PC-3 (cell line): ENCODE measurements around the gene CCDC88B. TPM values are rescaled to one million over a fixed set of nuclear protein-coding genes. Genes with fewer than 3 reads are reported as not detected.

Source experiments
- ATAC-seq: fragments of 200-7000 bp; cut with Tn5 transposase; 2 replicates; pipeline ENCODE4 v1.9.1; 2020; ENCODE audit warnings: mild to moderate bottlenecking, moderate library complexity
- BruUV-seq: library from RNA; stranded (reverse); fragments of 400-500 nt; replicated peaks from 2 replicates; lab custom pipeline; 2021; lab: Mats Ljungman, UMichigan
- CTCF ChIA-PET: fragments of 300-600 bp; sonication (Branson Sonifier 250); formaldehyde crosslinking; loops from one replicate; lab custom pipeline; 2022; ENCODE audit warnings: antibody characterized with exemption; lab: Charles Lee
- POLR2A ChIA-PET: fragments of 300-600 bp; sonication (Branson Sonifier 250); formaldehyde crosslinking; loops from one replicate; lab custom pipeline; 2022; ENCODE audit warnings: antibody characterized with exemption; ENCODE audit not compliant: unreplicated experiment; lab: Charles Lee
- DNase-seq: peaks from one replicate; pipeline ENCODE4 v3.0.0-alpha.2; 2015
- H2AFZ ChIP-seq: fragments of 300-600 bp; sonication (generic); 2 replicates; pipeline ENCODE4 v1.6.0; 2016; ENCODE audit warnings: antibody characterized with exemption, low read length
- H3F3A ChIP-seq: fragments of 300-600 bp; sonication (generic); one replicate; pipeline ENCODE4 v1.6.0; 2017; ENCODE audit warnings: antibody characterized with exemption, low read length, control low read depth, mild to moderate bottlenecking; ENCODE audit not compliant: unreplicated experiment
- H3K27ac ChIP-seq: fragments of 300-600 bp; sonication (generic); 2 replicates; pipeline ENCODE4 v1.5.1; 2016; ENCODE audit warnings: mild to moderate bottlenecking, low read length
- H3K27me3 ChIP-seq: fragments of 300-600 bp; sonication (generic); 2 replicates; pipeline ENCODE4 v1.6.1; 2016; ENCODE audit warnings: low read length, mixed read lengths
- H3K36me3 ChIP-seq: fragments of 300-600 bp; sonication (generic); 2 replicates; pipeline ENCODE4 v1.6.1; 2016; ENCODE audit warnings: low read depth, mixed run types, low read length, mixed read lengths
- H3K4me1 ChIP-seq: fragments of 300-600 bp; sonication (generic); 2 replicates; pipeline ENCODE4 v1.5.1; 2016; ENCODE audit warnings: low read length; ENCODE audit not compliant: insufficient read depth
- H3K4me2 ChIP-seq: fragments of 300-600 bp; sonication (generic); 2 replicates; pipeline ENCODE4 v1.6.0; 2016; ENCODE audit warnings: low read length
- H3K4me3 ChIP-seq: fragments of 300-600 bp; sonication (generic); 2 replicates; pipeline ENCODE4 v1.5.1; 2016; ENCODE audit warnings: mild to moderate bottlenecking, low read length, mixed read lengths
- H3K79me2 ChIP-seq: fragments of 300-600 bp; sonication (generic); 2 replicates; pipeline ENCODE4 v1.6.1; 2017; ENCODE audit warnings: low read length, mixed read lengths
- H3K9ac ChIP-seq: fragments of 300-600 bp; sonication (generic); 2 replicates; pipeline ENCODE4 v1.6.0; 2016; ENCODE audit warnings: mild to moderate bottlenecking, low read length
- H3K9me2 ChIP-seq: fragments of 300-600 bp; sonication (generic); replicated peaks from 2 replicates; pipeline ENCODE4 v1.6.1; 2016; ENCODE audit warnings: mixed run types, low read length, mixed read lengths
- H3K9me3 ChIP-seq: fragments of 300-600 bp; sonication (generic); 2 replicates; pipeline ENCODE4 v1.6.1; 2016; ENCODE audit warnings: low read length, mixed read lengths
- H4K20me1 ChIP-seq: fragments of 300-600 bp; sonication (generic); 2 replicates; pipeline ENCODE4 v1.6.1; 2016; ENCODE audit warnings: low read length, mixed read lengths
- EZH2 ChIP-seq: fragments of 300-600 bp; sonication (generic); IDR thresholded peaks from one replicate; pipeline ENCODE4 v1.6.1; 2017; ENCODE audit warnings: antibody characterized with exemption, mild to moderate bottlenecking, low read length; ENCODE audit not compliant: unreplicated experiment
- EZH2phosphoT487 ChIP-seq: fragments of 300-600 bp; sonication (generic); IDR thresholded peaks from 2 replicates; pipeline ENCODE4 v1.6.1; 2018; ENCODE audit warnings: mild to moderate bottlenecking, antibody characterized with exemption, low read length, borderline replicate concordance
- intact Hi-C: fragments of 100-400 bp; cut with micrococcal nuclease; formaldehyde crosslinking; loops from 2 replicates; pipeline ENCODE4 v1.9.0; 2023
- total RNA-seq: library from RNA; depleted of rRNA; stranded (reverse); fragments of >200 nt; gene quantifications from 2 replicates; pipeline ENCODE4 v1.2.3, GENCODE V29; 2014
- TF ChIP-seq, protein P1 (sequence below): fragments of 300-600 bp; sonication (generic); conservative IDR thresholded peaks from 2 replicates; pipeline ENCODE4 v1.5.1; 2017; ENCODE audit warnings: antibody characterized with exemption, low read depth, mild to moderate bottlenecking, low read length

The CCDC88B gene
- total RNA-seq, 1 experiment from 2014 or later: 21.0 TPM

DNA sequence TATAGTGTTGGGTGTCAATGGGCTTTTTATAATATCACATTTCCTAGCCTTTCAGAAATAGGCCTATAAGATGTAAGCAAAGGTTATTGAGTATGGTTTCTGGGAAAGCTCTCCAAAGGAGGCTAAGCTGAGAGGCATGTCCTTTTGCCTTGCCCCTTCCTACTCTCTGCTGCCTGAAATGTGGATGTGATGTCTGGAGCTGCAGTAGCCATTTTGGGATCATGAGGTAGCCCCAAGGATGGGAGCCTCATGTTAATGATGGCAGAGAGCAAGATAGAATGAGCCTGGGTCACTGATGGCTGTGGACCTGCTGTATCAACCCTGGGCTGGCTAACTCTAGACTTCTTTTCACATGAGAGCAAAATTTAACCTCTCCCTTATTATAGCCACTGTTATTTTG lies 47.9 kb downstream of the CCDC88B start:
- no peak for DNase-seq
- H3K27me3 ChIP-seq: no peaks in the 10 kb centered on the region
- CTCF ChIA-PET: no interaction called here
- H3K9me2 ChIP-seq: no peaks in the 10 kb centered on the region
- no peak overlapping the region for H3K4me3 ChIP-seq
- H3F3A ChIP-seq: no peaks in the 10 kb centered on the region
- no peak overlapping the region for H3K27ac ChIP-seq
- H4K20me1 ChIP-seq: no peaks in the 10 kb centered on the region
- no peak overlapping the region for H3K9ac ChIP-seq
- H3K79me2 ChIP-seq: no peaks in the 10 kb centered on the region
- H3K4me1 ChIP-seq: peaks cover 12% of the 10 kb centered on the region
- TF ChIP-seq EZH2phosphoT487: no peak
- intact Hi-C loops: no loop called here
- no peaks in the 10 kb centered on the region for H3K9me3 ChIP-seq
- no peak overlapping the region for H2AFZ ChIP-seq
- H3K36me3 ChIP-seq: no peaks in the 10 kb centered on the region
- POLR2A ChIA-PET: interaction anchor here (0.6 kb wide), 1 partner anchor 315 kb away, joined by 12 read pairs; no protein-coding TSS in a partner anchor
- no peak for ATAC-seq
- H3K4me2 ChIP-seq: no peak overlapping the region
- BruUV-seq: no TSS peak

DNA sequence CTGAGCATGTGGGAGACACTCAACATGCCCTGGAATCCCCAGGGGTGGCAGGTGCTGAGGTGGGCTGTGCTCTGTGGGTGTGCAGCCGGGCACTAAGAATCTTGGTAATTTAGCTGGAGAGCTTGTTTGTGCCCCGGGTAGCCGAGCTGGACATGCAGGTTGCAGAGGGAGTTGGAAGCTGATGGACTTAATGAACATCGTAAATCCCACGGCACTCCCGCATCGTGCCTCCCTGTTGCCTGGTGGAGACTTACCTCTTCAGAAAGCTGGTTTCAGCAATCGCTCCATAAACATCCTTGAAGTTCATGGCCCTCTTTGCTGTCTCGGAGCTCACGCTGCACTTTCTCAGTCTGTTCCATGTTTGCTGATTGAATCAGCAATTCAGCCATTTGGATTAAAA lies 48.9 kb downstream of the CCDC88B start:
- TF ChIP-seq, protein P1, sequence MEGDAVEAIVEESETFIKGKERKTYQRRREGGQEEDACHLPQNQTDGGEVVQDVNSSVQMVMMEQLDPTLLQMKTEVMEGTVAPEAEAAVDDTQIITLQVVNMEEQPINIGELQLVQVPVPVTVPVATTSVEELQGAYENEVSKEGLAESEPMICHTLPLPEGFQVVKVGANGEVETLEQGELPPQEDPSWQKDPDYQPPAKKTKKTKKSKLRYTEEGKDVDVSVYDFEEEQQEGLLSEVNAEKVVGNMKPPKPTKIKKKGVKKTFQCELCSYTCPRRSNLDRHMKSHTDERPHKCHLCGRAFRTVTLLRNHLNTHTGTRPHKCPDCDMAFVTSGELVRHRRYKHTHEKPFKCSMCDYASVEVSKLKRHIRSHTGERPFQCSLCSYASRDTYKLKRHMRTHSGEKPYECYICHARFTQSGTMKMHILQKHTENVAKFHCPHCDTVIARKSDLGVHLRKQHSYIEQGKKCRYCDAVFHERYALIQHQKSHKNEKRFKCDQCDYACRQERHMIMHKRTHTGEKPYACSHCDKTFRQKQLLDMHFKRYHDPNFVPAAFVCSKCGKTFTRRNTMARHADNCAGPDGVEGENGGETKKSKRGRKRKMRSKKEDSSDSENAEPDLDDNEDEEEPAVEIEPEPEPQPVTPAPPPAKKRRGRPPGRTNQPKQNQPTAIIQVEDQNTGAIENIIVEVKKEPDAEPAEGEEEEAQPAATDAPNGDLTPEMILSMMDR: no peak
- TF ChIP-seq EZH2 (no peak), EZH2phosphoT487 (no peak)
- no peaks in the 10 kb centered on the region for H3K9me3 ChIP-seq
- no peak overlapping the region for H2AFZ ChIP-seq
- H3K27ac ChIP-seq: no peak overlapping the region
- intact Hi-C loops: no loop called here
- H3K79me2 ChIP-seq: no peaks in the 10 kb centered on the region
- CTCF ChIA-PET: no interaction called here
- H3K4me3 ChIP-seq: no peak overlapping the region
- H3K27me3 ChIP-seq: no peaks in the 10 kb centered on the region
- no peaks in the 10 kb centered on the region for H4K20me1 ChIP-seq
- H3K9ac ChIP-seq: no peak overlapping the region
- BruUV-seq: no TSS peak
- DNase-seq (no peak), ATAC-seq (no peak)
- H3K4me2 ChIP-seq: no peak overlapping the region
- H3K4me1 ChIP-seq: peaks cover 12% of the 10 kb centered on the region
- POLR2A ChIA-PET: no interaction called here
- no peaks in the 10 kb centered on the region for H3F3A ChIP-seq
- no peaks in the 10 kb centered on the region for H3K9me2 ChIP-seq
- H3K36me3 ChIP-seq: no peaks in the 10 kb centered on the region

DNA sequence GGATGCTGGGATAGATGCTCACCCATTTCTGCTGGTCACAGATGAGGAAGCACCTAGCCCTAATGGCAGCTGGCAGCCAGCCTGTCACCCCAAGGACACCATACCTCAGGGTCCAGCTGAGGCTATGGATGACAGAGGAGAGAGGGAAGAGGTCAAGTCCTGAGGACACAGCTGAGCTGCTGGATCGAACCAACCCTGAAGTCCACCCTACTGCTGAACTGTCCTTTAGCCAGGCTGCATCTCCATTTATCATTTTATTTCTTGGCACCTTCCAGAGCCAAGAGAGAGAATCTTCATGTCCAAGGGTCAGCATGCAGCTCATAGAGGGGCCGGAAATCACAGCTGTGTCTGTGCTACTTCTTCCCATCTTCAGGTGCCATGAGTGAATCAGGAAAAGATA lies 49.8 kb downstream of the CCDC88B start:
- no peak for ATAC-seq
- POLR2A ChIA-PET: no interaction called here
- H3K4me1 ChIP-seq: peaks cover 12% of the 10 kb centered on the region
- H3K9ac ChIP-seq: no peak overlapping the region
- no peaks in the 10 kb centered on the region for H3K36me3 ChIP-seq
- no peaks in the 10 kb centered on the region for H3K79me2 ChIP-seq
- BruUV-seq: no TSS peak
- CTCF ChIA-PET: no interaction called here
- no peak overlapping the region for H2AFZ ChIP-seq
- intact Hi-C loops: no loop called here
- no peaks in the 10 kb centered on the region for H3K9me2 ChIP-seq
- H3K4me3 ChIP-seq: no peak overlapping the region
- no peaks in the 10 kb centered on the region for H3K9me3 ChIP-seq
- TF ChIP-seq EZH2phosphoT487: no peak
- TF ChIP-seq EZH2: no peak
- TF ChIP-seq, protein P1: no peak
- no peaks in the 10 kb centered on the region for H3K27me3 ChIP-seq
- no peaks in the 10 kb centered on the region for H4K20me1 ChIP-seq
- no peak overlapping the region for H3K27ac ChIP-seq
- DNase-seq: no peak
- no peaks in the 10 kb centered on the region for H3F3A ChIP-seq
- H3K4me2 ChIP-seq: no peak overlapping the region
